A549 (cell line): ENCODE data around the gene UNC5A. TPM values are rescaled to one million over a fixed set of nuclear protein-coding genes. Genes with fewer than 3 reads are reported as not detected.

Experiments
- ATAC-seq, 2 experiments: fragments of 200-7000 bp in 1 of 2; fragments of >200 bp in 1 of 2; cut with Nextera tagmentation in 1 of 2; cut with Tn5 transposase in 1 of 2; 3 replicates each; pipeline versions ENCODE4 v1.8.0 to v1.9.1; 2018 to 2020; ENCODE audit warnings: mild to moderate bottlenecking in 1 of 2, moderate library complexity in 1 of 2
- CTCF ChIA-PET: fragments of 300-600 bp; sonication (Branson Sonifier 250); formaldehyde crosslinking; extraction: SDS; loops from one replicate; lab custom pipeline; 2021; ENCODE audit warnings: antibody characterized with exemption, inconsistent platforms; lab: Yijun Ruan, JAX
- POLR2A ChIA-PET: fragments of 350-600 bp; formaldehyde crosslinking; extraction: SDS; loops from one replicate; lab custom pipeline; 2021; ENCODE audit warnings: antibody characterized with exemption, inconsistent platforms; lab: Yijun Ruan, JAX
- DNase-seq, 2 experiments: peaks; one replicate each; pipeline versions ENCODE4 v3.0.0 to v3.0.0-alpha.2; 2011 to 2016; ENCODE audit warnings: low read depth in 1 of 2, low spot score in 1 of 2
- FAIRE-seq: peaks from 2 replicates; lab custom pipeline; 2011; peaks lifted over from hg19 to GRCh38; lab: Jason Lieb, UNC
- H3K27ac ChIP-seq, 2 experiments: fragments of >200 bp; sonication (Bioruptor Twin); formaldehyde crosslinking; 3 replicates each; pipeline ENCODE4 v1.5.1; 2016 to 2017
- H3K4me1 ChIP-seq: fragments of >200 bp; sonication (Bioruptor Twin); formaldehyde crosslinking; 3 replicates; pipeline ENCODE4 v1.6.1; 2016
- H3K4me2 ChIP-seq: fragments of >200 bp; sonication (Bioruptor Twin); formaldehyde crosslinking; 3 replicates; pipeline ENCODE4 v1.6.1; 2016
- H3K4me3 ChIP-seq: fragments of >200 bp; sonication (Bioruptor Twin); formaldehyde crosslinking; 3 replicates; pipeline ENCODE4 v1.5.1; 2016
- H3K9me3 ChIP-seq: fragments of >200 bp; sonication (Bioruptor Twin); formaldehyde crosslinking; 3 replicates; pipeline ENCODE4 v1.6.1; 2016
- CBX2 ChIP-seq: fragments of 200-600 bp; sonication (generic); IDR thresholded peaks from 2 replicates; pipeline ENCODE4 v1.6.1; 2016; ENCODE audit warnings: low read depth, mild to moderate bottlenecking, borderline replicate concordance
- CBX8 ChIP-seq: fragments of 200-600 bp; sonication (generic); IDR thresholded peaks from 2 replicates; pipeline ENCODE4 v1.6.1; 2016
- FOSL2 ChIP-seq, 2 experiments: fragments of 450-650 bp in 1 of 2; fragments of >200 bp in 1 of 2; sonication (Bioruptor Twin) in 1 of 2; formaldehyde crosslinking; IDR thresholded peaks; 2 replicates each; pipeline versions ENCODE4 v1.5.0 to v1.6.1; 2016 to 2020; ENCODE audit warnings: mild to moderate bottlenecking in 1 of 2, moderate library complexity in 1 of 2
- FOXS1 ChIP-seq: fragments of 250-450 bp; sonication (Bioruptor Pico); IDR thresholded peaks from 2 replicates; pipeline ENCODE4 v1.5.0; 2020; ENCODE audit warnings: mild to moderate bottlenecking, moderate library complexity
- GATA3 ChIP-seq: IDR thresholded peaks from 2 replicates; pipeline ENCODE4 v1.6.1; 2012; ENCODE audit warnings: borderline replicate concordance
- HDAC2 ChIP-seq: fragments of 200-600 bp; sonication (generic); IDR thresholded peaks from 2 replicates; pipeline ENCODE4 v1.6.1; 2016
- JUN ChIP-seq, 2 experiments: fragments of >200 bp; sonication (Bioruptor Twin); formaldehyde crosslinking; IDR thresholded peaks; 2 replicates in 1 of 2; 3 replicates in 1 of 2; pipeline ENCODE4 v1.6.1; 2016 to 2017
- JUNB ChIP-seq: fragments of >200 bp; sonication (Bioruptor Twin); formaldehyde crosslinking; IDR thresholded peaks from 2 replicates; pipeline ENCODE4 v1.6.1; 2016
- KDM5A ChIP-seq: fragments of 200-600 bp; sonication (generic); IDR thresholded peaks from 2 replicates; pipeline ENCODE4 v1.6.1; 2016; ENCODE audit warnings: antibody characterized with exemption, mild to moderate bottlenecking
- MAFK ChIP-seq: fragments of 450-650 bp; IDR thresholded peaks from 2 replicates; pipeline ENCODE4 v1.6.1; 2014; ENCODE audit not compliant: partially characterized antibody
- NFE2L2 ChIP-seq: fragments of 150-350 bp; conservative IDR thresholded peaks from 2 replicates; pipeline ENCODE4 v1.6.1; 2014; ENCODE audit warnings: low read length
- PHF8 ChIP-seq: fragments of 200-600 bp; sonication (generic); IDR thresholded peaks from 2 replicates; pipeline ENCODE4 v1.6.1; 2016; ENCODE audit warnings: low read depth, mild to moderate bottlenecking, antibody characterized with exemption, moderate library complexity, borderline replicate concordance
- POLR2AphosphoS2 ChIP-seq: conservative IDR thresholded peaks from 2 replicates; pipeline ENCODE4 v1.6.1; 2012; ENCODE audit warnings: low read length, improper control_type of control experiment, inconsistent platforms
- RAD21 ChIP-seq, 2 experiments: fragments of >200 bp in 1 of 2; sonication (Bioruptor Twin) in 1 of 2; formaldehyde crosslinking in 1 of 2; IDR thresholded peaks in 1 of 2; conservative IDR thresholded peaks in 1 of 2; 2 replicates in 1 of 2; 3 replicates in 1 of 2; pipeline ENCODE4 v1.6.1; 2012 to 2018; ENCODE audit warnings: inconsistent platforms in 1 of 2
- RFX5 ChIP-seq: fragments of 450-650 bp; IDR thresholded peaks from 2 replicates; pipeline ENCODE4 v1.7.1; 2014; ENCODE audit warnings: antibody characterized with exemption, mild to moderate bottlenecking, moderate library complexity
- ZC3H11A ChIP-seq: fragments of 450-650 bp; IDR thresholded peaks from 2 replicates; pipeline ENCODE4 v1.6.1; 2014; ENCODE audit warnings: antibody characterized with exemption, mild to moderate bottlenecking
- WGBS: methylation state at CpG from one replicate; pipeline ENCODE4 v1.1.6; 2017; ENCODE audit errors: missing lambda C conversion rate; 5-methylcytosine and 5-hydroxymethylcytosine counted together
- polyA plus RNA-seq, 4 experiments: library from polyadenylated mRNA; depleted of rRNA in 3 of 4; stranded (reverse); fragments of >200 nt; fragmentation: RNase III in 1 of 4; extraction: RNeasy Plus Mini Kit Qiagen cat#74134 plus additional on column Dnase treatment in 1 of 4; gene quantifications; 2 replicates in 3 of 4; 3 replicates in 1 of 4; pipeline ENCODE4 v1.2.3, GENCODE V29; 2011 to 2017
- TF ChIP-seq, protein P1 (sequence below): fragments of >200 bp; sonication (Bioruptor Twin); formaldehyde crosslinking; IDR thresholded peaks from 2 replicates; pipeline ENCODE4 v1.6.1; 2016

Gene UNC5A
- polyA plus RNA-seq, 2 of the 4 experiments (the other 2 are of a cell fraction), result 0.03 to 0.14 TPM

DNA sequence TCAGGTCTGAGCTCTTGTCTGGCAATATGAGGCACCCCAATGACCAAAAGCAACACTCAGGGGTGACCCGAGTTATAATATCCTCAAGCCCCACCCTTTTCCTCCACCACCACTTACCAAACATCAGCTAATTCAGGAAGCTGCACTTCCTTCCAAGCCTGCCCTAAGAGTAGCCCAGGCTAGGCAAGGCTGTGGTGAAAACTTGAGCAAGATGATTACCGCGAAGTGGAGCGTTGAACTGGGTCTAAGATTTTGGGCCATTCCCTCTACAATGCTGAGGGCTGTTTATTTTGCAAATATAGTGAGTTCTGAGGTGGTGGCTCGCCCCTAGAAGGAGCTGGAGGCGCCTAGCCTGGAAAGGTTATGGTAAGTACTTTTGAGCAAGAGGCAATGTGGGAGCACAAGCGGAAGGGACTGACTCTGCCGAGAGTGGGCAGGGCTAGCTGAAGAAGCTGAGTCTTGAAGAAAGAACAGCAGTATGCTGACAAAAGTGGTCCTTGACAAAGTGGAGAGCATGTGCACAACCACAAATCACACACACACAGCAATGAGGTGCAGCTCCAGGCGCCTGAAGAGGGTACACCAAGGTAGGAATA, 89.0 kb downstream of the UNC5A start, which contains the start of gene HK3:
TSS of gene HK3 (minus strand) at position 51 of the 596 bp plus-strand sequence. CDS start 3,187 bp downstream, outside the sequence.
- no peak for ATAC-seq
- Histone ChIP-seq H3K27ac (no peak within 1 kb of the TSS), H3K4me3 (no peak within 1 kb of the TSS), H3K9me3 (no peaks in the 10 kb centered on the region), H3K4me1 (peaks cover 24% of the 10 kb centered on the region), H3K4me2 (no peak within 1 kb of the TSS)
- 89% methylated on average over 8 of the region's 9 CpGs for WGBS
- FAIRE-seq, result no peak
- DNase-seq, result no peak
- ChIA-PET CTCF (interaction anchor here (0.5 to 2.1 kb wide), 10 partner anchors 8 to 275 kb away, joined by 3 to 7 read pairs (median 4); no protein-coding TSS in a partner anchor), POLR2A (interaction anchor here (0.6 kb wide), 1 partner anchor 293 kb away, joined by 3 read pairs; no protein-coding TSS in a partner anchor)
- no peak for TF ChIP-seq POLR2AphosphoS2
- no peak for TF ChIP-seq RAD21 (conservative IDR thresholded peaks at IDR 0.05 in 1 of 2, IDR thresholded peaks at IDR 0.05 in 1 of 2)
- TF ChIP-seq MAFK, result no peak

DNA sequence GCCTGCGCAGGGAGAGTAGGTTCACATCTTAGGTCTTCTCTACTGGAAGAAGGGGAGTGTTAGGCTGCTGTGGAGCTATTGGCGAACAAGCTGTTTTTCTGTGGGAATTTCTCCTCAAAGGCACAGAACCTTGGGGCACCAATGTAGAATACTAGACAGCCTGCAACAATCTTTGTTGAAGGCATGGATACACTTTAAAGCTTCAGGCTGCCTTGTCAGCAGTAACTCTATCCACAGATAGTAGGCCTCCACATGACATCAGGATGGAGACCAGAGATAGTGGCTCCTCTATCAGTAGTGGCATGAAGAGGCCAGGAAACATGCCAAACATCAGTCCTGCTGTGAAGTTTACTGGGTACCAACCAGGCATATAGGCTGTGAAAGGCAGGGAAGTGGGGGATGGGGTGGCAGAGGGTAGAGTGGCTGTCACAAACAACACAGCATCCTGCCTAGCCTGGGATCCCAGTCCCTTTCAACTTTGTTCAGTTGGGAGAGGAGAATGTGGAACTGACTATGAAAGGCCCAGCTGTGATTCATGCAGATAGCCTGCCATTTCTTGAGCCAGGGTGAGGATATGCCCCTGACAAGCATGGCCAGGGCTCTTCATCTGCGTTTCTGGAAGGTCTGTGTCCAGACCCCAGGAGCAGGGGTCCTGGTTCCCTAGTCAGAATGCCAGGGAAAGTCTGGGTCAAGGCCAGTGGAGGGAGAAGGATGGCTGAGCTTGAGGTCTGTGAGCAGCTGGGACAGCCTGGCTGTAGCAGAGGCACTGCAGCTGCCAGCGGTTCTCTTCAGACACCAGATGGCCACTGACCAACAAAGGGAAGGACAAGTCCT, 89.8 kb downstream of the UNC5A start:
- Histone ChIP-seq H3K4me3 (no peak overlapping the region), H3K27ac (no peak overlapping the region), H3K9me3 (no peaks in the 10 kb centered on the region), H3K4me2 (no peak overlapping the region), H3K4me1 (peaks cover 29% of the 10 kb centered on the region)
- FAIRE-seq (no peak), DNase-seq (no peak), ATAC-seq (peak; percentile 6 to 20; a peak in 2 of 6 replicates)
- WGBS, result 90% methylated on average over 4 of the region's 4 CpGs
- TF ChIP-seq RAD21 (conservative IDR thresholded peaks at IDR 0.05 in 1 of 2, IDR thresholded peaks at IDR 0.05 in 1 of 2), result no peak
- TF ChIP-seq PHF8, result no peak
- no peak for TF ChIP-seq FOXS1
- POLR2A ChIA-PET, result no interaction called here
- CTCF ChIA-PET, result interaction anchor here (0.5 to 2.0 kb wide), 5 partner anchors 9 to 88 kb away, joined by 3 to 5 read pairs (median 3); no protein-coding TSS in a partner anchor

DNA sequence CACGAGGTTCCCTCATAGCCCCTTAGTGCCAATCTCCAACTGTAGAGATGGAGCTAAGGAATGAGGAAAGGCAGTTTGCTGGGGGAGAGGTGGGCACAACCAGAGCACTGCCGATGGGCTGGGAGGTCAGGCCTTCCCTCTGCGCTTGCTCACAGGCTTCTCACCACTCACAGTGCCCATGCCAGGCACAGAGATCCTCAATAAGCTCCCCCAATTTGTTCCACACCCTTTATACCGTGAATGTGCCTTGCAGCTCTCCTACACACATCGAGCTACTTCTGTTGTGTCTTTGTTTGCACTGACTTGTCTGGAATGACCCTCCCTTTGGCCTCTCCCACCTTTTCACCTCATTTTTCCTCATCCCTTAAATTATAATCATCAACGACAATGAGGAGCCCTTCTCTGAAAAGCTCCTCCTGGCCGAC, 90.4 kb downstream of the UNC5A start:
- ChIA-PET POLR2A (no interaction called here), CTCF (interaction anchor here (0.9 to 2.0 kb wide), 3 partner anchors 10 to 30 kb away, joined by 3 to 5 read pairs (median 5); no protein-coding TSS in a partner anchor)
- WGBS, result 87% methylated on average over 7 of the region's 7 CpGs
- no peak overlapping the region for H3K27ac ChIP-seq
- DNase-seq (no peak), FAIRE-seq (no peak), ATAC-seq (no peak)
- no peak overlapping the region for H3K4me3 ChIP-seq
- no peak overlapping the region for H3K4me2 ChIP-seq
- TF ChIP-seq ZC3H11A (no peak), NFE2L2 (no peak), FOSL2 (IDR thresholded peaks at IDR 0.05) (no peak), FOSL2 (CRISPR knock-in tag; IDR thresholded peaks at IDR 0.05) (no peak), KDM5A (no peak), MAFK (no peak), CBX8 (no peak), JUN (IDR thresholded peaks at IDR 0.05) (no peak), CBX2 (no peak), GATA3 (no peak), HDAC2 (no peak), RFX5 (no peak), JUNB (no peak)
- TF ChIP-seq, protein P1, sequence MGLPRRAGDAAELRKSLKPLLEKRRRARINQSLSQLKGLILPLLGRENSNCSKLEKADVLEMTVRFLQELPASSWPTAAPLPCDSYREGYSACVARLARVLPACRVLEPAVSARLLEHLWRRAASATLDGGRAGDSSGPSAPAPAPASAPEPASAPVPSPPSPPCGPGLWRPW, result no peak
- H3K9me3 ChIP-seq, result no peaks in the 10 kb centered on the region
- peaks cover 31% of the 10 kb centered on the region for H3K4me1 ChIP-seq
